MM.1S (cell line): Measurements from ENCODE around the gene NCSTN.

Experiments used
- DNase-seq: peaks from one replicate; pipeline ENCODE4 v3.0.0-alpha.2; 2015
- H2AFZ ChIP-seq: fragments of 300-600 bp; sonication (generic); 2 replicates; pipeline ENCODE4 v1.6.0; 2016; ENCODE audit warnings: antibody characterized with exemption, low read length
- H3F3A ChIP-seq: fragments of 300-600 bp; sonication (generic); 2 replicates; pipeline ENCODE4 v1.6.1; 2016; ENCODE audit warnings: mild to moderate bottlenecking, antibody characterized with exemption, low read length, moderate library complexity, mixed read lengths; ENCODE audit not compliant: insufficient read depth
- H3K27ac ChIP-seq: fragments of 300-600 bp; sonication (generic); 2 replicates; pipeline ENCODE4 v1.5.1; 2016; ENCODE audit warnings: mild to moderate bottlenecking, low read length
- H3K27me3 ChIP-seq: fragments of 300-600 bp; sonication (generic); replicated peaks from 2 replicates; pipeline ENCODE4 v1.6.0; 2016; ENCODE audit warnings: low read length; ENCODE audit not compliant: insufficient read depth
- H3K36me3 ChIP-seq: fragments of 300-600 bp; sonication (generic); replicated peaks from 2 replicates; pipeline ENCODE4 v1.6.1; 2016; ENCODE audit warnings: mild to moderate bottlenecking, low read length, mixed read lengths; ENCODE audit not compliant: insufficient read depth
- H3K4me1 ChIP-seq: fragments of 300-600 bp; sonication (generic); 2 replicates; pipeline ENCODE4 v1.6.1; 2016; ENCODE audit warnings: low read length, mixed read lengths
- H3K4me2 ChIP-seq: fragments of 300-600 bp; sonication (generic); 2 replicates; pipeline ENCODE4 v1.6.0; 2016; ENCODE audit warnings: low read depth, low read length
- H3K4me3 ChIP-seq: fragments of 300-600 bp; sonication (generic); 2 replicates; pipeline ENCODE4 v1.5.1; 2016; ENCODE audit warnings: low read length, mixed read lengths
- H3K79me2 ChIP-seq: fragments of 300-600 bp; sonication (generic); 2 replicates; pipeline ENCODE4 v1.6.1; 2016; ENCODE audit warnings: mixed run types, low read length, mixed read lengths
- H3K9ac ChIP-seq: fragments of 300-600 bp; sonication (generic); 2 replicates; pipeline ENCODE4 v1.6.1; 2016; ENCODE audit warnings: low read length, mixed read lengths
- H3K9me2 ChIP-seq: fragments of 300-600 bp; sonication (generic); replicated peaks from 2 replicates; pipeline ENCODE4 v1.6.1; 2016; ENCODE audit warnings: mild to moderate bottlenecking, low read length, mixed read lengths; ENCODE audit not compliant: insufficient read depth
- H3K9me3 ChIP-seq: fragments of 300-600 bp; sonication (generic); replicated peaks from 2 replicates; pipeline ENCODE4 v1.6.1; 2016; ENCODE audit warnings: mild to moderate bottlenecking, low read length, mixed read lengths; ENCODE audit not compliant: insufficient read depth
- H4K20me1 ChIP-seq: fragments of 300-600 bp; sonication (generic); 2 replicates; pipeline ENCODE4 v1.6.1; 2016; ENCODE audit warnings: mild to moderate bottlenecking, low read length, moderate library complexity, mixed read lengths; ENCODE audit not compliant: insufficient read depth
- CTCF ChIP-seq: fragments of 300-600 bp; sonication (generic); IDR thresholded peaks from 2 replicates; pipeline ENCODE4 v1.5.1; 2016; ENCODE audit warnings: antibody characterized with exemption, low read length, mixed read lengths
- EZH2 ChIP-seq: fragments of 300-600 bp; sonication (generic); optimal IDR thresholded peaks from 2 replicates; pipeline ENCODE3; 2017; ENCODE audit warnings: low read depth, mild to moderate bottlenecking, antibody characterized with exemption, low read length, mixed read lengths
- EZH2phosphoT487 ChIP-seq: fragments of 300-600 bp; sonication (generic); IDR thresholded peaks from 2 replicates; pipeline ENCODE4 v1.6.1; 2018; ENCODE audit warnings: antibody characterized with exemption, low read length

NCSTN gene

GRCh38 chr1:160362168-160362957, 19.2 kb downstream of the NCSTN start:
- TF ChIP-seq EZH2, result no peak
- H3K4me2 ChIP-seq, result no peak overlapping the region
- H3K27ac ChIP-seq, result no peak overlapping the region

GRCh38 chr1:160363010-160363409, 19.8 kb downstream of the NCSTN start:
- no peak for TF ChIP-seq EZH2phosphoT487
- no peak for TF ChIP-seq CTCF
- no peak for TF ChIP-seq EZH2

More at GRCh38 chr1:160362168-160362957, 19.2 kb downstream of the NCSTN start:
- H3K9me3 ChIP-seq, result no peaks in the 10 kb centered on the region
- no peak for DNase-seq
- no peak overlapping the region for H3K9ac ChIP-seq
- H3F3A ChIP-seq, result no peaks in the 10 kb centered on the region
- H3K9me2 ChIP-seq, result no peaks in the 10 kb centered on the region
- H4K20me1 ChIP-seq, result no peaks in the 10 kb centered on the region
- no peak overlapping the region for H3K4me3 ChIP-seq
- no peaks in the 10 kb centered on the region; the same call in 1 of the 2 replicates for H3K36me3 ChIP-seq
- H3K79me2 ChIP-seq, result no peaks in the 10 kb centered on the region
- no peaks in the 10 kb centered on the region for H3K27me3 ChIP-seq
- H2AFZ ChIP-seq, result no peak overlapping the region
- H3K4me1 ChIP-seq, result no peaks in the 10 kb centered on the region

GRCh38 chr1:160363951-160364735, 21.0 kb downstream of the NCSTN start:
- no peaks in the 10 kb centered on the region for H3K9me3 ChIP-seq
- no peaks in the 10 kb centered on the region for H4K20me1 ChIP-seq
- H3F3A ChIP-seq, result no peaks in the 10 kb centered on the region
- no peaks in the 10 kb centered on the region for H3K27me3 ChIP-seq
- H3K79me2 ChIP-seq, result no peaks in the 10 kb centered on the region
- H3K4me3 ChIP-seq, result no peak overlapping the region
- no peaks in the 10 kb centered on the region for H3K4me1 ChIP-seq
- no peak overlapping the region for H3K27ac ChIP-seq
- no peak overlapping the region for H2AFZ ChIP-seq
- H3K36me3 ChIP-seq, result no peaks in the 10 kb centered on the region
- no peak overlapping the region for H3K9ac ChIP-seq
- DNase-seq, result no peak
- no peaks in the 10 kb centered on the region for H3K9me2 ChIP-seq
- TF ChIP-seq CTCF (no peak), EZH2 (no peak), EZH2phosphoT487 (no peak)
- no peak overlapping the region for H3K4me2 ChIP-seq

More at GRCh38 chr1:160363010-160363409, 19.8 kb downstream of the NCSTN start:
- Histone ChIP-seq H3K9me3 (no peaks in the 10 kb centered on the region), H3K27ac (no peak overlapping the region), H3F3A (no peaks in the 10 kb centered on the region), H3K79me2 (no peaks in the 10 kb centered on the region), H3K27me3 (no peaks in the 10 kb centered on the region), H3K4me3 (no peak overlapping the region), H3K4me2 (no peak overlapping the region), H3K4me1 (no peaks in the 10 kb centered on the region), H2AFZ (no peak overlapping the region), H3K36me3 (no peaks in the 10 kb centered on the region; the same call in 1 of the 2 replicates), H3K9me2 (no peaks in the 10 kb centered on the region), H4K20me1 (no peaks in the 10 kb centered on the region), H3K9ac (no peak overlapping the region)
- DNase-seq, result no peak
